Measurements from ENCODE around the gene SEC63.

SEC63 gene

GRCh38 chr6:107821591-107821990 is 136.4 kb downstream of the SEC63 start:
- POLR2A ChIA-PET (ENCODE audit: low non-redundant PET) = no interaction called here
- no peak for TF ChIP-seq CTCF (conservative IDR thresholded peaks at IDR 0.05; ENCODE audit: low read depth)
- no peak overlapping the region for H3K27ac ChIP-seq
- CTCF ChIA-PET = interaction anchor here (1.9 kb wide), 1 partner anchor 27 kb away, joined by 7 read pairs; no protein-coding TSS in a partner anchor
- no peak for DNase-seq (ENCODE audit: low spot score)

GRCh38 chr6:107820338-107821261 is 137.4 kb downstream of the SEC63 start:
- ChIA-PET POLR2A (ENCODE audit: low non-redundant PET) (no interaction called here), CTCF (interaction anchor here (1.9 kb wide), 1 partner anchor 28 kb away, joined by 7 read pairs; no protein-coding TSS in a partner anchor)
- no peak for DNase-seq (ENCODE audit: low spot score)
- H3K27ac ChIP-seq = peak overlapping the region; percentile 63
- TF ChIP-seq CTCF (conservative IDR thresholded peaks at IDR 0.05; ENCODE audit: low read depth) = no peak

GRCh38 chr6:107819964-107820337 is 138.1 kb downstream of the SEC63 start:
- peak overlapping the region; percentile 63 for H3K27ac ChIP-seq
- peak; percentile 61 for DNase-seq (ENCODE audit: low spot score)
- ChIA-PET CTCF (interaction anchor here (1.9 kb wide), 1 partner anchor 28 kb away, joined by 7 read pairs; no protein-coding TSS in a partner anchor), POLR2A (ENCODE audit: low non-redundant PET) (no interaction called here)
- TF ChIP-seq CTCF (conservative IDR thresholded peaks at IDR 0.05; ENCODE audit: low read depth) = no peak

- H3K27ac ChIP-seq = no peak overlapping the region
- ChIA-PET CTCF (no interaction called here), POLR2A (ENCODE audit: low non-redundant PET) (no interaction called here)
- DNase-seq (ENCODE audit: low spot score) = no peak
- TF ChIP-seq CTCF (conservative IDR thresholded peaks at IDR 0.05; ENCODE audit: low read depth) = no peak
Measured at GRCh38 chr6:107819217-107819616, 138.8 kb downstream of the SEC63 start.

GRCh38 chr6:107818272-107818671 is 139.7 kb downstream of the SEC63 start:
- no peak for TF ChIP-seq CTCF (conservative IDR thresholded peaks at IDR 0.05; ENCODE audit: low read depth)
- POLR2A ChIA-PET (ENCODE audit: low non-redundant PET) = no interaction called here
- no peak overlapping the region for H3K27ac ChIP-seq
- no peak for DNase-seq (ENCODE audit: low spot score)
- CTCF ChIA-PET = no interaction called here

- DNase-seq (ENCODE audit: low spot score) = no peak
- CTCF ChIA-PET = interaction anchor here (0.6 kb wide), 1 partner anchor 123 kb away, joined by 4 read pairs; no protein-coding TSS in a partner anchor
- POLR2A ChIA-PET (ENCODE audit: low non-redundant PET) = no interaction called here
- no peak overlapping the region for H3K27ac ChIP-seq
- TF ChIP-seq CTCF (conservative IDR thresholded peaks at IDR 0.05; ENCODE audit: low read depth) = no peak
Measured at GRCh38 chr6:107817784-107818183, 140.2 kb downstream of the SEC63 start.
